GM21526 (cell line): Measurements from ENCODE around the gene KLF15.

Source experiments
- ATAC-seq: cut with Tn5 transposase; IDR thresholded peaks from one replicate; pipeline ENCODE4 v1.9.1; 2021; ENCODE audit warnings: moderate library complexity; ENCODE audit not compliant: unreplicated experiment, low FRiP score

KLF15 gene

GRCh38 chr3:126326629-126327028 lies 30.6 kb downstream of the KLF15 start:
- ATAC-seq, result no peak

GRCh38 chr3:126322181-126322967 lies 34.8 kb downstream of the KLF15 start:
- ATAC-seq, result no peak

- ATAC-seq, result no peak
Measured at GRCh38 chr3:126321490-126321889, 35.7 kb downstream of the KLF15 start.

GRCh38 chr3:126320517-126321293 lies 36.5 kb downstream of the KLF15 start:
- ATAC-seq, result no peak

- no peak for ATAC-seq
Measured at GRCh38 chr3:126319701-126320295, 37.4 kb downstream of the KLF15 start.

- ATAC-seq, result no peak
Measured at GRCh38 chr3:126317029-126317996, 39.9 kb downstream of the KLF15 start.

- no peak for ATAC-seq
Measured at GRCh38 chr3:126316501-126316939, 40.7 kb downstream of the KLF15 start.

- ATAC-seq, result no peak
Measured at GRCh38 chr3:126316031-126316461, 41.2 kb downstream of the KLF15 start.

- no peak for ATAC-seq
Measured at GRCh38 chr3:126314790-126315658, 42.2 kb downstream of the KLF15 start.

- ATAC-seq, result no peak
Measured at GRCh38 chr3:126314305-126314789, 42.9 kb downstream of the KLF15 start.

GRCh38 chr3:126313580-126314304 lies 43.5 kb downstream of the KLF15 start:
- no peak for ATAC-seq

GRCh38 chr3:126313166-126313565 lies 44.0 kb downstream of the KLF15 start:
- no peak for ATAC-seq

- no peak for ATAC-seq
Measured at GRCh38 chr3:126312341-126312740, 44.9 kb downstream of the KLF15 start.

- no peak for ATAC-seq
Measured at GRCh38 chr3:126311338-126311978, 45.8 kb downstream of the KLF15 start.

GRCh38 chr3:126310816-126311215 lies 46.4 kb downstream of the KLF15 start:
- no peak for ATAC-seq

GRCh38 chr3:126309861-126310655 lies 47.1 kb downstream of the KLF15 start:
- no peak for ATAC-seq

GRCh38 chr3:126309165-126309564 lies 48.0 kb downstream of the KLF15 start:
- ATAC-seq, result no peak
